Measurements from ENCODE around the gene MEGF10.

Gene MEGF10

DNA sequence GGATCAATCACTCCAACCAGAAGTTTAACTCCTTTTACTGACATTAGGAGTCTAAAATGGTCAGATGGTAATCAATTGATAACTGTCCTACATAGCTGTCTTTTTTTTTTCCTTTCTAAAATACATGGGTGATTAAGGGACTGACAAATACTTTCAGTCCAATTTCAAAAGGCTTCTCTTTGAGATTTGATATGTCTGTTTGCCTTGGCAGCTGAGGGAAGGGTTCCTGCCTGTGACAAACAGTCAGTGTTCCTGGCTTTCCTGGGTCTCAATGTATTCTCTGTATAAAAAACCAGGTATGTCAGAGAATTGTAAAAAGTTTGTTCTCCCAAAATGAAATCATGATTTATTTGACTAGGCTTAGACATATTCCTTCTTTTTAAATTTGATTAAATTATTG is 84.5 kb downstream of the MEGF10 start:
- no peak for DNase-seq

DNA sequence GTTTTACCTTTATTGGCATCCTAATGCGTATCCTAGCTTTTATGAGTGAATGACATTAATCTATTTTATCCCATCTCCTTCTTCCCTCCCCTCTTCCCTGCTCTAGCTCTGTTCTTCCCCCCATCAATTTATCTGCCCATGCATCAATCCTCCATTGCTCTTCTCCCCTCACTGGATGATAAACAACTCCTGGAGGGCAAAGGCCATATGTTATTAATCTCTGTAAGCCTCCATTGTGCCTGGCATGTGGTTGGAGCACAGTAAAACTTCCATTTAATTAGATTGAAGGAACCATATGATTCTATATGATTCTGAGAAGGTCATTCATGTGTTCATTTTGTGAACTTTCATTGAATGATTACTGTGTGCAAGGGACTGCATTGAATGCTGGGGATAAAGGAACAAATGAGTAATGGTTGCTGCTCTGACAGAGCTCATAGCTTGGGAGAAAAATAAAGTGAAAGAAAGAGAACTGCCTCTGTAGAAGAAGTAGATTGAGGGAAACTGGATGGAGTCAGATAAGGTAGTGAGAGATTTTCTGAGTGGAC is 85.0 kb downstream of the MEGF10 start:
- no peak for DNase-seq

DNA sequence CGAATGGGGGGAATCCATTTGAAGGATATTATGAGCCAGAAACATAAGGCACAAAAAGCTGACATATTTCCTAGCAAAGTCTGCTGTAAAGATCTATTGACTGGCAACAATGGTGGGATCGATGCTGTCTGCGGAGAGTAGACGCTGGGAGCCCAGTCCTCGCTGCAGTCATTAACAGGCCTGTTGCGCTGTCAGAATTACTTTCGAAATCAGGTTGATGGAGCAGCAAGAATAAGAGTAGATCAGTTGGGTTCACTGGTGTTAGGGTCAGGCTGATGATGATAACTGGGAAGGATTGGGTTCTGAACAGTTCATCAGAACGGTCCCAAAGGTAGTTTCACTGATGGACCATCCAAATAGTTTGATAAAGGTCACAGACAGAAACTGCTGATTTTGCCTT is 87.1 kb downstream of the MEGF10 start:
- DNase-seq = no peak

DNA sequence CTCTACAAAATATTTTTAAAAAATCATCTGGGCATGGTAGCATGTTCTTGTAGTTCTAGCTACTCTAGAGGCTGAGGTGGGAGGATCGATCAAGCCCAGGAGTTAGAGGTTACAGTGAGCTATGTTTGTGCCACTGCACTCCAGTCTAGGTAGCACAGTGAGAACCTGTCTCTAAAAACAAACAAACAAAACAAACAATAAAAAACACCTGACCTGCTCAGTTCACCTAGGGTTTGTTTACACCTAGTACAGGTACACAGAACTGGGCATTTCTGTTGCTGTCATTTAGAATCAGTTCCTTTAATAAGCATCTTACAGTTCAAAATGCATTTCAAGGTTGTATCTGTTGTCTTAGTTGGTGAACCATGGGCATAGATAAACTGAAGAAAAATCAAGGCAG is 95.3 kb downstream of the MEGF10 start:
- no peak for DNase-seq

DNA sequence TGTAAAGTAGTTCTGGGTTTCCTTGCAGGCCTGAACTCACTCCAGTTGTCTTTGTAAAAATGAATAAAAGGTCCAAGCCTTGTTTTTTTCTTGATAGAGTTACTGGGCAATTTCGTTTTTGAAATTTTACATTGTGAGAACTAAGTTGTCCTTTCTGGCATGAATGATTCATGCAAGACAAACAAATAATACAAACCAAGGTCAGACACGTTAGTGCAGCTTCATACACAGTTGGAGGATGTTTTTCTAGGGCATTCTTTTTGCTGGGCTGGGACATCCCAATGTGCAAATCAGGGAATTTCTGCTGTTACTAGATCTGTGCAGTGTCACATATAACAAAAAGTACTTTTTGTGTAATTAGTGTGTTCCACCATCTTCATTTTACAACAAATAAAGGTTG is 96.0 kb downstream of the MEGF10 start:
- DNase-seq = no peak

DNA sequence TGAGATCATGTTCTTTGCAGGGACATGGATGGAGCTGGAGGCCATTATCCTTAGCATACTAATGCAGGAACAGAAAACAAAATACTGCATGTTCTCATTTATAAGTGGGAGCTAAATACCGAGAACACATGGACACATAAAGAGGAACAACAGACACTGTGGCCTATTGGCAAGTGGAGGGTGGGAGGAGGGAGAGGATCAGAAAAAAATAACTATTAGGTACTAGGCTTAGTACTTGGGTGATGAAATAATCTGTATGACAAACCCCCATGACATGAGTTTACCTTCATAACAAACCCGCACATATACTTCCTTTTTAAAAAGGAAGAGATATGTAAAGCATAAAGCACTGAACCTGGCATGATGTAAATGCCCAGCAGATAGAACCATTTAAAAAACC is 99.0 kb downstream of the MEGF10 start:
- DNase-seq = no peak

DNA sequence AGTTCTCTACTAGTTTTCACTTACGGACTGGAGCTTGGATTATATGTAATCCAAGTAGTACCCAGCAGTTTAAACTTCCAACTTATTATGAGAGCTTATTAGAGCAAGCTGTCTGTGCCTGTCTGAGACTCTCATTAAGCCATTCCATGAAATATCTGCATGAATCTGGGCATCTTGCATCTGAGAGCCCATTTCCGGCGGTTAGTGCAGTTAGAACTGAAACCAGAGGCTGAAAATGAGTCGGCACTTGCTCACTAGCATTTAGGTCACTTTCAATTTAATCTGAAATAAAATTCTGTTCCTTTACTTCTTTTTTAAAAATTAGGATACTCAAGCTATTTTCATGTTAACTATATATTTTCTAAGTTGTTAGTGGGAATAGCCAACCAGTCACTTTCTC is 102.2 kb downstream of the MEGF10 start:
- DNase-seq = no peak

DNA sequence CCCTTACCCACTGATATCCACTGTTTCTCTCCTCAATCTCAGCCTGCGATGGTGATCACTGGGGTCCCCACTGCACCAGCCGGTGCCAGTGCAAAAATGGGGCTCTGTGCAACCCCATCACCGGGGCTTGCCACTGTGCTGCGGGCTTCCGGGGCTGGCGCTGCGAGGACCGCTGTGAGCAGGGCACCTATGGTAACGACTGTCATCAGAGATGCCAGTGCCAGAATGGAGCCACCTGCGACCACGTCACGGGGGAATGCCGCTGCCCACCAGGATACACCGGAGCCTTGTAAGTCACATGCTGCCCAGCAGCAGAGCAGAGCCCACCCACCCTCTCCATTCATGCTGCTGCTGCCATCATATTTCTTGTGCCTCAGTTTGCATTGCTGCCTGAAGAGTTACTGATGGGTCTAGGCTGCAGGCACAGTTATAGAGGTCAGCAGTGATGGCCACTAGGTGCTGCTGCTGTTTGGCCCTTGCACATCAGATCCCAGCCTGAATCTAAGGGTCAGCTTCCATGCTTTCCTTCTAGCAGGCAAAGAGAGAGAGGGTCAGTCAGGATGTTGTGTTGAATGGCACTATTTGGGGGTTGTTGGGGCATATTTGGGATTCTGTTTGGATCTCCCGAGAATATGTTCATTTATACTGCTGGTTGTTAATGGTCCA is 106.0 kb downstream of the MEGF10 start:
- DNase-seq = no peak

DNA sequence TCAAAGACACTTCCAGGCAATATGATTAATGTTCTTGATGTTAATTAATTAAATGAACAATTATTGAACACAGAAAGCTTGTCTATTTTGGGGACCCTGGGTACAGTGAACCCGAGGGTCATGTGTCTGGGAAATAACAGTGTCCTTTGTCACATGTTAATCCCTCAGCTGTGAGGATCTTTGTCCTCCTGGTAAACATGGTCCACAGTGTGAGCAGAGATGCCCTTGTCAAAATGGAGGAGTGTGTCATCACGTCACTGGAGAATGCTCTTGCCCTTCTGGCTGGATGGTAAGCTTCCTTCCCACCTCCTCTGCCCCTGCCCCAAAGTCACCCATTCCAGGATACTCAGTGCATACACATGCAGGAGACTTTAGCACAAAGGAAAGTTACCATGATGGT is 107.9 kb downstream of the MEGF10 start:
- DNase-seq = no peak

DNA sequence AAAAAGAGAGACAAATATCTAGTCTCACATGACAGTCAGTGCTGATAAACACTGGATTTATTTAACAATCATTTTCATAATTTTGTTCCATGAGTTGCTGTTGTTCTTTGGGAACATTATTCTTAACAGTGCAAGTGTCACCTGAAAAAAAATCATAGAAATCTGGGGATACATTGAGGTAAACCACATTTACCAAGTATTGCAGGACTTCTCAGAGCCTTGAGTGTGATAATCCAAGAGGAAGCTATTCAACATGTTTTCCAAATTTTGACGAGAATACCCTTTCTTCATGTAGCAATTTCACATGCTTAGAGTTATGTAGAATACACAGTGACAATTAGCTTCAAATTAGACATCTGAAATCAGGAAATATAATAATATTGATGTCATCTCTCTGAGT is 108.5 kb downstream of the MEGF10 start:
- no peak for DNase-seq

DNA sequence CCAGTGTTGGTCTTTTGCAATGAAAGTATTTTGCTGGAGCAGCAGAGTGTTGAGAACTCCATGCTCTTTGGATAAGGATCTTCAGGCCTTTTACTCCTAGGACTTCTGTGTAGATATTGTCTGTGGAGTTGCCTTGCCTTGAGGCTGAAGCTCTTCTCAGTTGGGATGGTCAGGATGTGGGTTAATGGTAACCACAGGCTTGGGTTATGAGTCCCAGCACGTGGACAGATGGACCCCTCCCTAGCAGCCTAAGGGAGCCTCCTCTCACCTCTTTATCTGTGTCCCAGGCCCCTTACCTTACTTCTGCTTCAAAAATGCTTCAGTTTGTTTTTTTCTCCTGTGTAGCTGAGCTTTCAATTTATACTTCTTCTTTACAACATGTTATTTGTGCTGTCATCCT is 109.9 kb downstream of the MEGF10 start:
- DNase-seq = no peak

DNA sequence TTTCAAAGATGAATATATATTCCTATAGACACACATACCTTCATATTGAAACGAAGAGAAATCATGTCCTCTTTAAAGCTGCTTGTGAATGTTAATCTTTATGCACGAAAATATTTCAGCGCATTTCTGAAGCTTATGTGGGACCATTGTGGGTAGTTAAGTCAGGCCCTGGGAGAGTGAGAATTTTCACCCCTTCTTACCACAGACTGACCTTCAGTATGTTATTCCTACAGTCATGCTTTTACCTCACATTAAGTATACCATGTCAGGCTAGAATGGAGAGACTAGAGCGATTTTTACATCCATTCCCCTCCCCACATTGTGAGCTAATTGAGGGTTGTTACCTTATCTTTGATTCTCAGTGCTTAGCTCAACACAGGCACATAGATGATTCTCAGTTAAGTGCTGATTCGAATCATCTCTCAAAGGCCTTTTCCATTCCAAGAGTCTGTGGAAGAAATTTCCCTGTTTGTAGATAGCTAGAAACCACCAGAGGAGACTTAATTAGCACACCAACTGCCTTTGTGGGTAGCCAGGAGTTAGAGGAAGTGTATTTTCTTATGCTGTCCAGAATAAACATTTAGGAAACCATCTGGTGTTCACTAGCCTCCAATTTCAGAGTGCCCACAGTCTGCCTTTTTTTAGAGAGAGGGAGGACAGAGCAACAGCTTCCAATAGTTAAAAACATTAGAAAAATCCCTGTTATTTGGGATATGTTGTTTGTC is 110.5 kb downstream of the MEGF10 start:
- no peak for DNase-seq

DNA sequence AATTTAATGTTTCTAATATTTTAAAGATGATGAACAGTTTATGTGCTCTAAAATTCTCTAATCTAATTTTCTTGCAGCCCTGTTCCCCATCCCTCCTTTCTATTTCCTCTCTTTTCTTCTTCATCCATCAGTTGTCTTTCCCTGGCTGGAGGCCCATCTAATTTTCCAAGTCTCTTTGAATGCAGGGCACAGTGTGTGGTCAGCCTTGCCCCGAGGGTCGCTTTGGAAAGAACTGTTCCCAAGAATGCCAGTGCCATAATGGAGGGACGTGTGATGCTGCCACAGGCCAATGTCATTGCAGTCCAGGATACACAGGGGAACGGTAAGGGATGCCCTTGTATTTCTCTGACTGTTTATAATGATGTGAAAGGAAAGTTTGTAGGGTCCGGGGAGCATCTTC is 111.8 kb downstream of the MEGF10 start:
- DNase-seq = no peak

DNA sequence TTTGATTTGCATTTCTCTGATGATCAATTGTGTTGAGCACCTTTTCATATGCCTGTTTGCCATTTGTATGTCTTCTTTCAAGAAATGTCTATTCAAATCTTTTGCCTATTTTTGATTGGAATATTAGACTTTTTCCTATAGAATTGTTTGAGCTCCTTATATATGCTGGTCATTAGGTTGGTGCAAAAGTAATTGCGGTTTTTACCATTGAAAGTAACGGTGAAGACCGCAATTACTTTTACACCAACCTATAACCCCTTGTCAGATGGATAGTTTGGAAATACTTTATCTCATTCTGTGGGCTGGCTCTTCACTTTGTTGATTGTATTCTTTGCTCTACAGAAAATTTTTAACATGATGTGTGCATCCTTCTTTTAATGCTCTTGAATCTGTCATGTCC is 113.6 kb downstream of the MEGF10 start:
- DNase-seq = no peak

DNA sequence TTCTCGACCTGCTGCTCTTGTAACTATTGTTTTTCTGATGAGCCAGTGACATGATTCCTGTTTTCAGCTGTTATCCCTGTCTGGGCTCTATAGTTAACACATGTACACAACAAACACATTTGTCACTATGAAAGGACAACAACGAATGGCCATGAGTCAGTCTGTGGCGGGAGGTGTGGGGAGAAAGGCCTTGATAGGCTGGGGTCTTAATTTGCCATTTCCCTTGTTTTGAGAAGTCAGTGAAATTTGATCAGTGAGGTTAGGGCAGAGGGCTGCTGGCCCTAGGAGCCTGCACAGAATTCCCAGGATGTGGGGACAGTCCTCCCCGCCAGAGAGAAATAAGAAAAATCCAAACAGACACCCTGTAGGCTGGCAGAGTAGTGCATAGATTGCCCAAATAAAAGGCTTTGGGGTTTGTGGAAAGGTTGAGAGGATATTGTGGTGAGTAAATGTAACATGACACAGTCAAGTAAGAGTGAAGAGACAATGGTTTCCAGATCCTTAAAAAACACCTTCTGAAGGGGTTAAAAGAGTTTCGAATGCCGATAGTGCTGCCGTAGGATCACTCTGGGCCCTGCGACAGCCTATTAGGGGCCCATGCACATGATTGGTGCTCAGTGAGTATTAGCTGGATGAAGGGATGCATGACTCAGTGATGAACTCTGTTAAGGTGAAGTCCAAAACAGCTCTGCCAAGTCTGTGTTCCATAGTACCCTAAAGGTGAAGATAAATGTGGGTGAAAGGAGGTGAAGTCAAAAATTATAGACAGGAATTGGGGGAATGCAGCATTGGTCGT is 115.9 kb downstream of the MEGF10 start:
- no peak for DNase-seq

DNA sequence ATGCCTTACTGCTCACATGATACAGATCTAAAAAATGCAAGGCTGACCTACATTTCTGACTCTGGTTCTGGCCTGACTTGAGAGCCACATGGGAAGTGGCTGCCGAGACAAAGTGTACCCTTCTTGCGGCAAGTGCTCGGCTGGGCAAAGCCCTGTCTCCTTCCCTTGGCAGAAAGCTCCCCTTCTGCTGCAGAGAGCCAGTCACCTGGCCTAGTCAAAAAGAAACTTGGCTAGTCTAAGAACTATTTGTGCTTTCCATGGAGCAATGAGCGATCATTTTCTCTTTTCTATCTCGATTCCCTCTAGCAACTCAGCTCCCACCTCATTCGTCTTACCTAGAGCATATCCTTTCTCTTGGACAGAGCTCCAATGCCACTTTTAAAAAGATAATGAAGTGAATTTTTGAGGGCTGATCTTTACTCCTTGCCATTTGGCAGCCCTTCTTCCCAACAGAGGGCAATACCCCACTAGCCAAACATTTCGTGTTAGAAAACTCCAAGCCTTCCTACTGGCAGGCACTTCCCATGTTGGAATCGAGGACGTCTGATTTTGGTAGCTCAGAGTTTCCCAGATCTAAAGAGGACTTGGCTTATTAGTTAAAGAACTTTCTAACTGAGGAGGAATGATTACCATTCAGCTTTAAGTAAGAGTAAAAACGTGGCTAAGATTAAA is 118.8 kb downstream of the MEGF10 start:
- no peak for DNase-seq

DNA sequence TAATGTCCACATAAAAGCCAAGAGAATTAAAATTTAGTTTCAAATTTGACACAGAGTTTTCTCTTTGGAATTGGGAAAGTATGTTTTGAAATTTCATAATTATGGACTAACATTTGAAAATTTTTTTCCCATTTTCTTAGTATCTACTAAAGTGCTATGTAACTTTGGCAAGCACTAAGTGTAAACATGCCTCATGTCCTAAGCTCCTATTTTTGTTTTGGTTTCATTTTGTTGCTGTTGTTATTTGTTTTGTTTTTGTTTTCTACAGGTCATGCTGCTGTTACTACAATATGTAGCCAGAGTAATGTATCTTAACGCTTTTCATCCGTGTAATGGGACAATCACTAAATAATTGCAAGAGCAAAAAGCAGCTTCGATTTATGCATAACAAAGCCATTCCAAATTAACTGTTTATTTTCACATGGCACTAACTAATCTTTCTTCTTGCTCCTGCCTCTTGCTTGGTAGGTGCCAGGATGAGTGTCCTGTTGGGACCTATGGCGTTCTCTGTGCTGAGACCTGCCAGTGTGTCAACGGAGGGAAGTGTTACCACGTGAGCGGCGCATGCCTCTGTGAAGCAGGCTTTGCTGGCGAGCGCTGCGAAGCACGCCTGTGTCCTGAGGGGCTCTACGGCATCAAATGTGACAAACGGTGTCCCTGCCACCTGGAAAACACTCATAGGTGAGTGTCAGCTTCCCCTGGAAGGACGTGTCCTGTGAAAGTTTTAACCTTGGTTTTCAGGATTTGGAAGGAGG is 119.5 kb downstream of the MEGF10 start:
- no peak for DNase-seq

DNA sequence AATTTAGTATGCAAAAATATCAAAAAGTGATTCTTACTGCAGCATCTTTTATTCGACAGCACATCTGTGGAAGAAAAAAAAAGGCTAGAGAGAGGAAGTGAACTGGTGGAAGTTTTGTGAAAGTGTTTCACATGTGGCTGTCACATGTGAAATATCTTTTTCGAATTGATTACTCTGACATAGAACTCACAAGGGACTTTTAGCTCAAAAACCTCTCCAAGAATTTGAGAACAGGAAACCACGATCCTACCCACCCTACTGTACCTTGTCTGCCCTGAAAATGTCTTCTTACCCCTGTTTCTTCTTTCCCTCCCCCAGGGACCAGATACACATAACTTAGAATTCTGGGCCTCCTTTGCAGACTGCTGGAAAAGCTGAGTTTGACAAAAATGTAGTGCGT is 120.4 kb downstream of the MEGF10 start:
- no peak for DNase-seq

DNA sequence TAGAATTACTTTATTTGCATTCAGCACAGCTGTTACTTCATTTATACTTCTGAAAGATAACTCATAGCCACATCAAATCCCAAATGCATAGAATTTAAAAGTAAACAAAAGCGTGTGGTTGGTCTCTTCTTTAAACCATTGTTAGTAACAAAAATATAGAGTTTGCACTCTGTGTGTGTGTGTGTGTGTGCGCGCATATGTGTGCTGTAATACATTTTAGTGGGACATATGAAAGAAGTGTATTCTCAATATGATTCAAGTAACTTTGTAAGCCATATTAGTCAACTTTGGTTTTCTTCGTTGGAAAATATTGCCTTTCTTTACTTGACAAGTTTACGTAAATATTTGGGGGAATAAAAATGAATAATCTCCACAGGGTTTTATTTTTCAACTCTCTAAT is 120.8 kb downstream of the MEGF10 start:
- DNase-seq = no peak

DNA sequence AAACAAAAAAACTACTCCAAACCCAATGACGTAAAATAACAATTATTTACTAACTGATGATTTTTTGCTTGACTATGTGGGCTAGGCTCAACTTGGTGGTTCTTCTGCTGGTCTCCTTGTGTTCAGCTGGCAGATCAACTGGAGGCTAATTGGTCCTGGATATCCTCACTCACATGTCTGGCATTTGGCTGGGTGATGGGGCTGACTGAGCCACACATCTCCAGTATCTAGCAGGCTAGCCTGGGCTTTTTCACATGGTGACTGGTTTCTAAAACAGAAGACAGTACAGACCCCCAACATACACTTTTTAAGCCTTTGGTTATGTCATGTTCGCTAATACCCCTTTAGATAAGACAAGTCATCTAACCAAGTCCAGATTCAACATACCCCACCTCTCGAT is 122.1 kb downstream of the MEGF10 start:
- no peak for DNase-seq

DNA sequence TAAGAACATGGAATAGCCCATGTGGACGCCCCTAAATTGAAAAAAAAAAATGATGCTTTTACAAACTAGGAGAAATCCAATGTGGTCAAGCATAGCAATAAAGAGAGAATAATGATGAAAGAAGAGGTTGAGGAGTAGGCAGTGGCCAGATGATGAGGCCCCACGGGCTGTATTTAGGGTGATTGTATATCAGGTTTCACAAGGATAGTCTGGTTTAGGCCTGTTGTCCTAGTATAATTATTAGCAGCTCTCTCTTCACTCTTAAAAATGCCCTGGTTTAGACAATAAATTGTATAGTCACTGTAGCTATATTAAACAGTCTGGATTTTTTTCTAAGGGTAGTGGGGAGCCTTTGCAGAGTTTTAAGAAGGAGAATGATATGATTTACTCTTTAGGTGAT is 124.4 kb downstream of the MEGF10 start:
- DNase-seq = no peak

DNA sequence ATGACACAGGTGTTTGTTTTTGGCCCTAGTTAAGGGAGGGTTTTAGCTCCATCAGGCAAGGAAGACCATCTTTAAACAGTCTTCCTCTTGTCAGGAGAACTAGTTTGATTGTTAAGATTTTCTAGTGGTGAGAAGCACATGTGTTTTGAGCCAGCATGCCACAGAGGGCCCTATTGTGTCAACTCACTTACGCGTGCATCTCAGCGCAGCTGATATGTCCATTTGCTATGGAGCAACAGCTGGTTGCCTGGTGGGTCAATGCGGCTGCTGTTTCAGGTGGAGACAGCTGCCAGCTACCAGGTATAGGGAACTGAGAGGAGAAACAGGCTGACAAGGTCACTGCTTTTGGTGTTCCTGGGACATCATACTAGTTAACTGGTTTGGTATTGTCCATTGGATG is 126.3 kb downstream of the MEGF10 start:
- no peak for DNase-seq

DNA sequence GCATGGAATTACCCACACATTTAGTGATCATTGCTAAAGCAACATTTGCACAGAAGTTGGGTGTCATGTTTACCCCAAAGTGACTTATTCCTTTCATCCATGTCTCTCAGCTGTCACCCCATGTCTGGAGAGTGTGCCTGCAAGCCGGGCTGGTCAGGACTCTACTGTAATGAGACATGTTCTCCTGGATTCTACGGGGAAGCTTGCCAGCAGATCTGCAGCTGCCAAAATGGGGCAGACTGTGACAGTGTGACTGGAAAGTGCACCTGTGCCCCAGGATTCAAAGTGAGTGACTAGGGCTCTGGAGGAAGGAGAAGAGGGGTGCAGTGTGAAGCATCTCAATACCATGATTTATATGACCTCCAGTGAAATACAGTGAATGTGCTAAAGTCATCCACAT is 126.9 kb downstream of the MEGF10 start:
- no peak for DNase-seq
